HG02852 (cell line): ENCODE measurements around the gene SPDYE1.
"Not testable (repeated sequence)": the region's sequence is repeated elsewhere in the genome, so short reads cannot be mapped to it uniquely, and the experiment has no call there.

Source experiments
- ATAC-seq: cut with Tn5 transposase; IDR thresholded peaks from one replicate; pipeline ENCODE4 v1.9.1; 2021; ENCODE audit warnings: mild to moderate bottlenecking, moderate library complexity; ENCODE audit not compliant: unreplicated experiment

The SPDYE1 gene

GRCh38 chr7:43997532-43997931 lies at the start of gene SPDYE1:
TSS of gene SPDYE1 (plus strand) at chr7:43997897. CDS start at chr7:43999950, 2,053 bp downstream.
- ATAC-seq, result not testable (repeated sequence)

- ATAC-seq, result no peak
Measured at GRCh38 chr7:43952028-43952427, 45.7 kb upstream of the SPDYE1 start.

- no peak for ATAC-seq
Measured at GRCh38 chr7:43953071-43953470, 44.6 kb upstream of the SPDYE1 start.

DNA sequence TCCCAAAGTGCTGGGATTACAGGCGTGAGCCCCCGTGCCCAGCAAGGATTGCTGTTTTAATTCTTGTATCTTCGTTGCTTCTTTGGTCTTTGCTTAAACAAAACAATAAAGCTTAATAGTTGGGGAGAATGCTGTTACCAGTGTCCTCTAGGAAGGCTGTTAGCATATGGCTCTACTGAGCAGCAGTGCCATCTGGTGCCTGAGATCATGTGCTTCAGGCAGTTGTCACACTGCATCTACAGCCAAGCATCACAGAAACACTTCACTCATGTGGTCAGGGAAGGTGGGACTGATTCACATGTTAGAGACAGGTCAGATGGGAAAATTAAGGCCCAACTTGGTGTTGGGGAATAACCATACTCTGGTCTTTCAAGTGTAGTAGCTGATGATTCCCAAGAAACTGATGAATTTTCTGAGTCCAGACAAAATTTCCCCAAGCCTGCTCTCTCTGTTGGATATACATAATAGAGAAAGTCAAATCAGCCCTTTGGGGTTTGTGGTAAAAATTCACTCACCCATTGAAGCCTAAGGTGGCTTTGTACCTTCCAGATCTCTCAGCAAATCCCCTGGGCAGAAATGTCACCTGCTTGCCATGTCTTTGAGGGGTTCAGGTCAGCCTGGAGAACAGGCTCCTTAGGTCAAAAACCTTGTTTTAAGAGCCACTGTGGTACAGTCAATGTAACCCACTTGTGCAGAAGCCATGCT lies 43.0 kb upstream of the SPDYE1 start:
- ATAC-seq, result peak; percentile 47

GRCh38 chr7:43956027-43956426 lies 41.7 kb upstream of the SPDYE1 start:
- ATAC-seq, result no peak

- no peak for ATAC-seq
Measured at GRCh38 chr7:43960933-43961332, 36.8 kb upstream of the SPDYE1 start.

DNA sequence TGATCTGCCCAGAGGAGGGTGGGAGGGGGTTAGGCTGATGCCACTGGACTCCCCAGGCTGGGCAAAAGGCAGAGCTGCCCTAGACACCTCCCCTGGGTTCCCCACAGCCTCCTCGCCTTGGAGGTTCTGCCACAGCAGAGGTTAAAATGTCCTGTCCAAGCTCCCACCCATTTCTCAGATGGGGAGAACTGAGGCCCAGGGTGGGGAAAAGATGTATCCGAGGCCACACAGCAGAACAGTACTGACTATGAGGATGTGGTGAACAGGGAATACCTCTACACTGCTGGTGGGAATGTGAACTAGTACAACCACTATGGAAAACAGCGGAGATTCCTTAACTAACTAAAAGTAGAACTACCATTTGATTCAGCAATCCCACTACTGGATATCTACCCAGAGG lies 31.3 kb upstream of the SPDYE1 start:
- ATAC-seq, result not testable (repeated sequence)

DNA sequence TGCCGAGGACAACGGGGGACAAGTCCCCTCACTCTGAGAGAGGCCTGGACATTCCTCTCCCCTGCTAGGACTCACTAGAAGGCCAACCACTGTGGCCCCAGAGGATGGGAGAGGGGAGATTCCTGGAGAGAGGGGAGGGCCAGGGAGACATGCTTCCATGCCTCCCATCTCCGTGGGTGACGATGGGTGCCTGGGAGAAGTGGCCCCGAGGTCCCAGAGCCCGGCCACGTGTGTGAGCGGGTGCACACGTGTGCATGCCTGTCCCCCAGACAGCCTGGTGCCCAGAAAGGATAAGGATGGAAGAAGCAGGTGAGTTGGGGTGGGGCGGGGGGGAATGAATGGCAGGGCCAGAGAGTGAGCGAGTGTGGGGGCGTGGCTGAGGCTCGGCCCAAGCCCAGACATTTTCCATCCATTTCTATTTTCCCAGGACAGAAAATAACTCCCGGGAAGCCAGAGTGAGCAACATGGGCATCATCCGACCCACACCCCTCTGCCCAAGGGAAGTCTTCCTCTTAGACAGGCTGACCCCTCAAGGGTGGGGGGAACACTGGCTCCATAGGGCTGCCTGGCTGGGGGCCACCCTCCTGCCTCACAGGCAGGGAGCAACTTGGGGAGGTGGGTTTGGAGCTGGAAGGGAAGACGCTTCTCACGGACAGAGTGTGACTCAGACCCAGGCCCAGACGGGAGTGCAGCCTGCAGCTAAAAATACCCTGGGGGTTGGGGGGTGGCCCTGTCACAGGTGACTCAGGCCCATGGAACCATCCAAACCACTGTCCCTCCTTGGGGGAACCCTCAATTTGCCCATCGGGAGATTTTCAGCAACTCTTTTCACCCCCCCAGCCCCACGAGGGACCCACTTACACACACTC lies 29.3 kb upstream of the SPDYE1 start:
- not testable (repeated sequence) for ATAC-seq

GRCh38 chr7:43969586-43969985 lies 28.1 kb upstream of the SPDYE1 start:
- not testable (repeated sequence) for ATAC-seq

- not testable (repeated sequence) for ATAC-seq
Measured at GRCh38 chr7:43970698-43971097, 27.0 kb upstream of the SPDYE1 start.

- not testable (repeated sequence) for ATAC-seq
Measured at GRCh38 chr7:43974033-43974573, 23.6 kb upstream of the SPDYE1 start.

DNA sequence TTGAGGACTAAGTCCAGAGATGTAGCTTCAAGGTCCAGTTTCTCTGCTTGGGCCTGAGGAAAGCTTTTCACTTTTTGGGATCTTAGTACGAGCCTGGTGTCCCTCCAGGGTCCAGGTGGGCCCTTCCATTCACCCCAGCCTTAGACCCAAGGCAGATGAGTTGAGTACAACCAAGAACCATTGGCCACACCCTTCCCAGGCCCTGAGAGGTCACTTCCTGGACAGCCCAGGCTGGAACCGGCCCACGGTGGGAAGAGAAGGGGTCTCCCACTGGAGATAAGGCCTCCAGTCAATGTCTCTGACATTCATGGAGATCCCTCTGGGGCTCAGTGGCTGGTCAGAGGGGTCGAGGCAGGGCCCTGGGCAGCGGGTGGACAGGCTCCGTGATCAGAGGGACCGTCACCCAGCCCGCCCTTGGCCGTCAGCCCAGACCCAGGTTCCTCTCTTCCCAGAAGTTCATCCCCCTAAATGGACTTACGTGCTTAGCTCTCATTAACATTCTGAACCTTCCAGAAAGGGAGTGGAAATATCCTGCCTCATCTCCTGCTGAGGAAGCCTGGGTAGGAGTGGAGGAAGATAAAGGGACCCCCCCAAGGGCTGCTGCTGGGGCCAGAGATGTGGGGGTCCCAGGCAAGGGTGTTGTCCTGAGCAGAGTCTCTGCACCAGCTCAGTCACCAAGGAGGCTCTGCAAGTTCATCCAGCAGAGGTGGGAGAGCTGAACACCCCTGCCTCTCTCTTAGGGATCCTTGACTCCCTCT lies 22.8 kb upstream of the SPDYE1 start:
- ATAC-seq, result not testable (repeated sequence)

- ATAC-seq, result no peak
Measured at GRCh38 chr7:43977525-43977924, 20.2 kb upstream of the SPDYE1 start.

GRCh38 chr7:43978102-43978501 lies 19.6 kb upstream of the SPDYE1 start:
- ATAC-seq, result not testable (repeated sequence)

DNA sequence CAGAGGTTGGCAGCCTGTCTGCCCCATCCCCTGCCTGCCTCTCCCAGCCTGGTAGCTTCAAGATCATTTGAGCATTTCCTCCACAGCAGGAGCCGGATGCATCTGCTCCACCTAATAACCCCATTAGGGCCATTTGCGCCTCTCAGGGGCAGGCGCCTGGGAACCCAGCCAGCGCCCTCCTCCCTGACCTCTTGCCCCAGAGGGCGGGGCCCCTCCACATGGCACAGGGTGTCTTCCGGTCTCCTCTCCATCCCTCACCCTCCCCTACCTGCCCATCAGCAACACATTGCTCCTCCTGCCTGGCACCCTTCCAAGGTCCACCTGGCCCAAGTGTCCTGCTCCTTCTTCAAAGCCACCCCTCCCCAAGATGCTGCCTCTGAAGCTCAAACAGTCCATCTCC lies 14.8 kb upstream of the SPDYE1 start:
- ATAC-seq, result not testable (repeated sequence)

DNA sequence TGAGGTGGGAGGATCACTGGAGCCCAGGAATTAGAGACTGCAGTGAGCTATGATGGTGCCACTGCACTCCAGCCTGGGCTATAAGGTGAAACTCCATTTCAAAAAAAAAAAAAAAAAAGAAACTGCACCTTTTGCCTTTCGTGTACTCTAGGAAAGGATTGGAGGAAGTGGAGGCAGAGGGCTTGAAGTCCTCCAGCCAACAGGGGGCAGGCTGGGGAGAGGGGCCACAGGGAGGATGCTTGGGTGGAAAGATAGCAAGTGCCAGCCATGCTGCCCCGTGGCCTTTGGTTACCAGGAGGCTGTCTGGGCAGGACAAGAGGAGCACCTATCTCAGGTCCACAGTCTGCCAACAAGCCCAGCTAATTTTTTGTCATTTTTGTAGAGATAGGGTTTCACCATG lies 14.0 kb upstream of the SPDYE1 start:
- not testable (repeated sequence) for ATAC-seq

DNA sequence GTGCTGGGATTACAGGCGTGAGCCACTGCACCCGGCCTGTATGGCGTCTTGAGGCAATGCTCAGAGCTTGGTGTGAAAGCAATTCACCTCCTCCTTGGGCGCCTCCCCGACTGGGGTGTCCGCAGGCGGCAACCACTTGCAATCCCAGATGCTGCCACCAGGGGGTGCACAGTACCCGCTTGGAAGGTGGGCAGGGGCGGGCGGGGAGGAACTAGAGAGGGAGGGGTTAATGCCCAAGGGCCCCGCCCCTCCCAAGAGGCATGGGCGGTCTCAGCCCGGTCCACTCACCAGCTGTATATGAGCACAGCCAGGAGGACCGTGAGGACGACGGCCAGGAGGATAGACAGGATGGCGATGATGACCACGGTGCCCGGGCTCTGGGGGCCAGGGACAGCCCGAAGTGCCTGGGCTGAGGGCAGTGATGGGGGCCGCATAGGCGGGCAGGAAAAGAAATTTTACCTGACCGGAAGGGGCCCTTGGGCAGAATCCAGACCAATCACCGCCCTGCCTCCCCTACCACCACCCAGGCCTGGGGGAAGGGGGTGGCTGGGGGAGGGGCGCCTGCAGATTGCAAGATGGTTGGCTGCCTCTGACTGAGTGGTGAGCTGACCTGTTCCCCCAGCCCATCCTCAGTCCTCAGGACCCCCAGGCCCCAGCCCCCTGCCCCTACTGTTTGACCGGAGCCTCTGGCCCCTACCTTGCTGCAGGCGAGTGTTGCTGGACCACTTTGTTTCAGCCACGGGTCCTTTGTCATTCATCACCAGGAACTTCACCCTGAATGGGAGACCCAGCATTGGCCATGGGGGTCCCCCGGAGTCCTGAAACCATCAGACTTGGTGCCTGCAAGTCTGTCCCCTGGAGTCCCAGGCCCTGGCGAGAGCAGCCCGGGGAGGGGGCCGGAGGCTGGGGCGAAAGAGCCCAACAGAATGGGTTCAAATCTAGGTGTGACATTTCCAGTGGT lies 11.5 kb upstream of the SPDYE1 start:
- ATAC-seq, result peak; percentile 77

DNA sequence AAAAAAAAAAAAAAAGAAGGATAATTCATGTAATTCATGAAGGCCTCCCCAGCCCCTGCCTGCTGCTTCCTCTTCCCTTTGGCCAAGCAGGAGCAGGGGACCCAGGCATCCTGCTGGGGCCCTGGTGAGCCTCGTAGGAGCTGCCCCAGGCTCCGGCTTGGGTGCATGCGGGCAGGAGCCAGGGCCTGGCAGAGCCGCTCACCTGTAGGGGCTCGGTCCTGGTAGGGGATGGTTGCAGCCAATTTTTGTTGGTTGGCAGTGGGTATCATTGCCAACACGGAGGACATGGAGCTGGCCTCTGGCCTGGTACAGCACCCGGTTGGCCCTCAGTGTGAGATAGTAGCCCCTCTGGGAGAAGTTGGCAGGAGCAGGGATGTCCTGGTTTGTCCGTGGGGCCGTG lies 10.2 kb upstream of the SPDYE1 start:
- ATAC-seq, result not testable (repeated sequence)

DNA sequence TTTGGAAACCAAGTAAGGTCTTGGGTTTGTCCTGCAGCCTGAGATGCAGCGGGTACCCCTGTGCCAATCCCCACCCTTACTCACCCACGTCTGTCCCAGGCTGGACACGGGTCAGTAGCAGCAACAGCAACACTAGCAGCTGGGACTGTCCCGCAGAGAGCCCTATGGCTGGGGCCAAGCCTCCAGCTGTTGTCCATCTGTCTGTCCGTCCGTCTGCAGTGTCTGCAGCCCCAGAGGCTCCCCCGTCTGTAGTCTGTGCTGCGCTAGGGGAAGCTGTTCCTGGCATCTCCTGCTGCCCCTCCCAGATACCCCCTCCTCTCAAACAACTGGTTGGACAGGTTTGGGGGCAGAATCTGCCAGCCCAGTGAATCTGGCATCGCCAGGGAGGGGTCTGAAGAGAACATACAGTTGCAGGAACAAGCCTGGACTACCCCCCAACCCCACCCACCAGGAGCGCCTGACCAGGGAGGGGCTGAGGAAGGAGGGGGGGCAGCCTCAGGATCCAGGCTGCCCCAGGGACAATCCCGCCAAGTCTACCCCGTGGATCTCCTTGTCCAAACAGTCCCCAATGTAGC lies 7.6 kb upstream of the SPDYE1 start:
- not testable (repeated sequence) for ATAC-seq
